GM18507 (cell line): Measurements from ENCODE around the gene RPSA.
"Not testable (repeated sequence)": the region's sequence is repeated elsewhere in the genome, so short reads cannot be mapped to it uniquely, and the experiment has no call there.

ENCODE experiments used
- DNase-seq: peaks from one replicate; pipeline ENCODE4 v3.0.0; 2011; ENCODE audit warnings: low read depth; ENCODE audit not compliant: insufficient read length; ENCODE audit errors: extremely low spot score
- FAIRE-seq: peaks from 2 replicates; lab custom pipeline; 2011; peaks lifted over from hg19 to GRCh38; lab: Jason Lieb, UNC

Gene RPSA

DNA sequence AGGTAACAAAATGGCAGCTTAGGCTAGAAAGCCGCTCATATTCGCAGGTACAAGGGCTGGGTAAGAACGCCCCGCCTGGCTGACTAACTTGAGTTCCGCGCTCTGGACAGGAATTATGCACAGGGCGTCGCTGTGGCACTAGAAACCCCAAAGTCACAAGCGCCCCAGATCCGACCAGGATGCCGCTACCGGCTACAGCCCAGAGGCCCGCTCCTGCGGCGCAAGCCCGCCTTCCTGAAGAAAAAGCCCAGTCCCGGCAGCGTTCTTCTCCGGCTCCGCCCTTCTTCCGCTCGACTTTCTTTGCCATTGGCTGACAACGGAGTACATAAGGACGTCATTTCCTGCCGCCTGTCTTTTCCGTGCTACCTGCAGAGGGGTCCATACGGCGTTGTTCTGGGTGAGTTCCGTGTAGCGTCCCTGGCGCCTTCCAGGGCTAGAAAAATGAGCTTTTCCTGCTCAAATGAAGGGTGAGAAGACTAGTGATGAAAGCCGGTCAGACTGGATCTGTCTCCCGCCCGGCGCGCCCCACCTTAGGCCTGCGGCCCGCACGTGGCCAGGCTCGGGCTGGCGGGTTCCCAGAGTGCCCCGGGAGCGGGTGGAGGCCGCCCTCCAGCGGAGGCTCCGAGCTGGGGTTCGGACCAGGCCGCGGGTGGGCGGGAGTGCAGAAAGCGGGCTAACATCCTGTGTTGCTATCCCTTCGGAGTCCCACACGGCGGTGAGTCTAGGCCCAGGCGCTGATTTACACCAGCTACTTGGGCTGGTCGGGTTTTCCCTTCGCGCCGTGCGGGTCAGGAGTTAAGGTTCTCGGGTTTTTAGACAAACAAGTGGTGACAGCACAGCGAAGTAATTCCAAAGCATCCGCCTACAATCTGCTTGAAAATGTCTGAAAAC lies at the start of gene RPSA:
Gene RPSA, plus strand, starts transcription at position 353 of the 891 bp plus-strand sequence. CDS start 934 bp downstream, outside the sequence.
- FAIRE-seq: peak; percentile 97
- peak; percentile 89 for DNase-seq

DNA sequence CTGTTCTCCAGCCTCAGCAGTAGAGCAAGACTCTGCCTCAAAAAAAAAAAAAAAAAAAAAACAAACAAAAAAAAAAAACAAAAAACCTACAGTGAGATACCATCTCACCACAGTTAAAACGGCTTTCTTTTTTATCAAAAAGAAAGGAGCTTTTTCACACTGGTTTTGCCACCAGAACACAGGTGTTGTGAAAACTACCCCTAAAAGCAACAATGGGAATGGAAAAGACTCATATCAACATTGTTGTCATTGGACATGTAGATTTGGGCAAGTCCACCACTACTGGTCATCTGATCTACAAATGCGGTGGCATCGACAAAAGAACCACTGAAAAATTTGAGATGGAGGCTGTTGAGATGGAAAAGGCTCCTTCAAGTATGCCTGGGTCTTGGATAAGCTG lies 48.2 kb upstream of the RPSA start:
- DNase-seq (no peak), FAIRE-seq (no peak)

DNA sequence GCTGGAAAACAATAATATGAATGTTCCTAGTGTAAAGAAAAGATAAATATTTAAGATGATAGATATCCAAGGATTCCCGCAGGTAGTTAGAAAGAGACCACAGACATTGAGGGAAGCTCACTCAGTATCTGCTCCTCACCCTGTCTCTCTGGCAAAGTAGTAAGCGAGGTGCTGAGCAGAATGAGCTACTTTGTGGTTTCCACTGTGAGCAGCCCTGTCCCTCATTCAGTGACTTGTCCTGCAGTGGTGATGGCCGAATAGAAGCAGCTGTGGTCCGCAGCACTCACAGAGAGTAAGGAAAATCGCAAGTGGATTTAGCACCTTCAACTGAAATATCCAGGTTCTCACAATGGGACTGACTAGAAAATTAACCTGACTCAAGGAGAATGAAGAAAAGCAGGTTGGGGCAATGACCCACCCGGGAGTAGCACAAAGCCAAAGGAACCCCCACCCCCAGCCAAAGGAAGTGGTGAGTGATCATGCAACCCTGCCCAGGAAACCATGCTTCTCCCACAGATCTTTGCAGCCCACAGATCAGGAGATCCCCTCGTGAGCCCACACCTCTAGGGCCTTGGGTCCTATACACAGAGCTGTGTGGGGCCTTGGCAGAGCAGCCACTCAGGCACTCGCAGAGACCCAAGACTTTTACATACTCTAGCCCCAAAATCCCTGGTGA lies 45.1 kb upstream of the RPSA start:
- peak; percentile 59 for FAIRE-seq
- DNase-seq: no peak

- no peak for DNase-seq
- no peak for FAIRE-seq
These were observed 44.3 kb upstream of the RPSA start for GRCh38 chr3:39362192-39362591.

- FAIRE-seq (no peak), DNase-seq (no peak)
These were observed 43.7 kb upstream of the RPSA start for GRCh38 chr3:39362812-39363211.

- FAIRE-seq, DNase-seq: not testable (repeated sequence)
These were observed 36.1 kb upstream of the RPSA start for GRCh38 chr3:39370450-39370849.

DNA sequence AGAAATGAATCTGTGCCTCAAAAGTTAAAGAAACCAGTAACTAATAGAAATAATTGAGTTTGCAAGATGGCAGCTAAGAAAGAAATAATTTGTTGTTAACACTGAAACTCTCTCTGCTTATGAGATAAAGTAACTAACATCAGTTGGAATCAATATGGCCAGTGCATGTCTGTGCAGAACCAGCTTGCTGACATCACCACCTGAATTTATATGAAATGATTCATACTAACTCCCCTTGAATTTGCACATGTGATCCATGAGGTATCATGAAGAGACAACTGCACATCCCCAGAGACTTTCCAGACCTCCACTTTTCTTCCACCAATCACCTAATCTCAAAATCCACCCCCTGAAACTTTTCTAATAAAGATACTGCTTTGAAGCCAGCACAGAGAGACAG lies 33.7 kb upstream of the RPSA start:
- FAIRE-seq (no peak), DNase-seq (no peak)

GRCh38 chr3:39376959-39377634 lies 29.4 kb upstream of the RPSA start:
- DNase-seq (no peak), FAIRE-seq (no peak)

DNA sequence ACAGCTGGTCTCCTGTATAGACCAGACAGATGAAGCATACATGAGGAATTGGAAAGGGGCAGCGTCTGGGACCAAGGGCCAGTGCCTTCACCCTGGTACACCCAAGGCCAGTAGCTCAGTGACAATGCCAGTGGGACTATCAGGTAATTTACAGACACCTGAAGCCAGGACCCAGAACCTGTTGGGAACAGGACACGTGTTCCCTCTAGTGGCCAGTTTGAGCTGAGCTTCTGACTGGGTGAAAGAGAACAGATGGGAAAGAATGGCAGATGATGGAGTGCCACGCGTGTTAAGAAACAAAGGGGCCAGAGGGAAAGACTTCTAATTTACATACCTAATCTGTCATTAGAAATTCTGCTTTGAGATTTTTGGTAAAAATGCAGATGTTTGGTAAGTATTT lies 28.4 kb upstream of the RPSA start:
- FAIRE-seq (peak; percentile 78), DNase-seq (no peak)

GRCh38 chr3:39378957-39379777 lies 27.4 kb upstream of the RPSA start:
- DNase-seq: no peak
- no peak for FAIRE-seq

DNA sequence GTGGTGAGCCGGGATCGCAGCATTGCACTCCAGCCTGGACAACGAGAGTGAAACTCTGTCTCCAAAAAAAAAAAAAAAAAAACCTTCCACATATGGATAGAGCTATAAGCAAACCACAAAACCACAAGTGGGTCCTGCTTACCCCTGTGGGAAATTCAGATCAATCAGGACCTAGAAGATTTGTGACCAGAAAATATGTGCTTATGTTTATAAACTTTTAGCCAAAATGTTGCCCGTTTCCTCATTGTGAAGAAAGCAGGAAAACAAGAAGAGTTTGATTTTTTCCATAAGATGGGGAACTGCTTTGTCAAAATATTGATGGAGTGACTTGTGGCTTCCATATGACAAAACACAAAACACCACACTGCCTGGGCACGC lies 26.8 kb upstream of the RPSA start:
- DNase-seq: no peak
- FAIRE-seq: no peak

GRCh38 chr3:39381432-39381831 lies 25.1 kb upstream of the RPSA start:
- DNase-seq (no peak), FAIRE-seq (no peak)

- DNase-seq: peak; percentile 56
- peak; percentile 85 for FAIRE-seq
These were observed 23.3 kb upstream of the RPSA start, which contains the start of gene SLC25A38 for GRCh38 chr3:39383045-39383880. TSS of gene SLC25A38 (plus strand) at chr3:39383370. CDS start at chr3:39383725, 355 bp downstream.

GRCh38 chr3:39383881-39384664 lies 22.4 kb upstream of the RPSA start:
- FAIRE-seq (peak; percentile 92), DNase-seq (peak; percentile 94)

DNA sequence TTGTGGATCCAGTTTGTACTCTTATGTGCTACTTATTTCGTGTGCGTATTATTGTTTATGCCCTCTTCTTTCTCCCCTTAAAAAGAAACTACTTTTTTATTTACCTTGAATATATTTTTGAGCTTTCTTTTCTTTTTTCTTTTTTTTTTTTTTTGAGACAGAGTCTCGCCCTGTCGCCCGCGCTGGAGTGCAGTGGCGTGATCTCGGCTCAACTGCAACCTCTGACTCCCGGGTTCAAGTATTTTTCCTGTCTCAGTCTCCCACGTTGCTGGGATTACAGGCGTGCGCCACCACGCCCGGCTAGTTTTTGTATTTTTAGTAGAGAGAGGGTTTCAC lies 21.9 kb upstream of the RPSA start:
- FAIRE-seq: no peak
- no peak for DNase-seq

DNA sequence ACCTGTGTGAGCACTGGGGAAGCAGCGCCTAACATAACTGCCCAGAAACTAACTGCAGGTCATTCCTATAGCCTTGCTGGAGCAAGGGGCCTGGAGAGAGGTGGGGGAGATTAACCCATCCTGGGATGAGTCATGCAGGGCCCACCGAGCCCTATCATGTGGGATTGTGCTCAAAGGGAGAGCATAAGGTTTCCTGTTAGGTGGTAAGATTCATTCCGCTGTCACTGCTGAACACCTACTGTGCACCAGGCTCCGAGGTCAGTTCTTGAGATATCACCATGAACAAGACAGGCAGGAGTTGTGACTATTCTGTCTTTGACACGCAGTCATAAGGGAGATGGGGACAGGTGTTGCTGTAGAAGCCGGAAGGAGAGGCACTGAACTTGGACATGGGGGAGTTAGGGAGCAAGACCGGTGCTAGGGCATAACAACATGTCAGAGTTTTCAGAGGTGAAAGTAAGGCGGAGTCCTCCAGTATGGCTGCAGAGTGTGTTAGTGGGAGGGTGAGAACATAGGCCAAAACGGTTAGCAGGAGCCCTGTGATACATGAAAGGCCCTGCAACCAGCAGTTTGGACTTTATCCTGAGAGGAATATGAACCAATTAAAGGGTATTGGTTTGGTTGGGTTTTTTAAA lies 20.9 kb upstream of the RPSA start:
- FAIRE-seq (no peak), DNase-seq (no peak)

DNA sequence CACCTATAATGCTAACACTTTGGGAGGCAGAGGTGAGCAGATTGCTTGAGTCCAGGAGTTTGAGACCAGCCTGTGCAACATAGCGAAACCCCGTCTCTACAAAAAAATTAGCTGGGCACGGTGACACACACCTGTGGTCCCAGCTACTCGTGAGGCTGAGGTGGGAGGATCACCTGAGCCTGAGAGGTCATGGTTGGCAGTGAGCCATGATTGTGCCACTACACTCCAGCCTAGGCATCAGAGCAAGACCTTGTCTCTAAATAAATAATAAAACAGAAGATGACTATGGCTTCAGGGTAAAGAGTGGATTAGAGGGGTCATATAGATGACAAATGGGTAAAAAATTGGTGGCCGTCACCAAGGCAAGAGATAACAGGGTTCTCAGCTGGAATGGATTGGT lies 20.2 kb upstream of the RPSA start:
- no peak for DNase-seq
- no peak for FAIRE-seq
